ENCODE measurements around the gene RASAL2. TPM values are rescaled to one million over a fixed set of nuclear protein-coding genes. Genes with fewer than 3 reads are reported as not detected.

The RASAL2 gene
- total RNA-seq, 1 experiment from 2014 or later, result 32.4 TPM

DNA sequence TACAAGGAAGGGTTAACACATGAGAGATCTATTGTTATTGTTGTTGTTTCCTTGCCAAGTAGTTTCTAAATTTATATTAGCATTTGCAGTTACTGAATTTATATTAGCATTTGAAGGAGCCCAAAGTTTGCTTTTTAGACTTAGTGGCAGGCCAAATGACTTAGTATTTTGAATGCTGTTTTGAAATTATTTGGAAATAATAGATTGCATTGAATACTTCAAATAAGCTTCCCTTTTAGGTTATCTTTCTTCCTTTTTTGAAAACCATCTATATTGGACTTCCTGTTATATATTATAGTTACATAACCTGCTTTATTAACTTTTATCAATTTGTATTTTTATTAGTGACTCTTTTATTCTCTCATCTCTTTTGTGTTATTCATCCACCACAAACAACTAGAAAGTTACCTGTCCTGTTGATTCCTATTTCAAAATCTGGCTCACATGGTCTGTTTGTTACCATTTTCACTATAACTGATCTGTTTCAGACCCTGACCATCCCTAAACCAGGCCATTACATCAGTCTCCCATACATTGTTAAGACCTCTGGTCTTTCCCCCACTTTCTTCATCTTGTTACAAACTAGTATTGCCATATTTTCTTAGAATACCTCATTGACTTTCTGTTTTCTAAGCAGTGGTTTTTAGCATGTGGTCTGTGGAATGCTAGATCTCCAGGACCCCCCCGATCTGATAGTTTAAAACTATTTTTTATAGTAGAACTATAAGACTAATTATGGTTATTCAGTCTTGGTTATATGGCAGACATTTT, 185.2 kb downstream of the RASAL2 start:
- DNase-seq, result no peak
- intact Hi-C loops (cut with micrococcal nuclease; ENCODE audit: unreplicated experiment), result loop anchor here (2.0 kb wide), 1 partner anchor 40 kb away; no protein-coding TSS in a partner anchor
- BruUV-seq (replicated peaks), result no TSS peak
- CTCF ChIA-PET, result no interaction called here
- TF ChIP-seq, protein P1, sequence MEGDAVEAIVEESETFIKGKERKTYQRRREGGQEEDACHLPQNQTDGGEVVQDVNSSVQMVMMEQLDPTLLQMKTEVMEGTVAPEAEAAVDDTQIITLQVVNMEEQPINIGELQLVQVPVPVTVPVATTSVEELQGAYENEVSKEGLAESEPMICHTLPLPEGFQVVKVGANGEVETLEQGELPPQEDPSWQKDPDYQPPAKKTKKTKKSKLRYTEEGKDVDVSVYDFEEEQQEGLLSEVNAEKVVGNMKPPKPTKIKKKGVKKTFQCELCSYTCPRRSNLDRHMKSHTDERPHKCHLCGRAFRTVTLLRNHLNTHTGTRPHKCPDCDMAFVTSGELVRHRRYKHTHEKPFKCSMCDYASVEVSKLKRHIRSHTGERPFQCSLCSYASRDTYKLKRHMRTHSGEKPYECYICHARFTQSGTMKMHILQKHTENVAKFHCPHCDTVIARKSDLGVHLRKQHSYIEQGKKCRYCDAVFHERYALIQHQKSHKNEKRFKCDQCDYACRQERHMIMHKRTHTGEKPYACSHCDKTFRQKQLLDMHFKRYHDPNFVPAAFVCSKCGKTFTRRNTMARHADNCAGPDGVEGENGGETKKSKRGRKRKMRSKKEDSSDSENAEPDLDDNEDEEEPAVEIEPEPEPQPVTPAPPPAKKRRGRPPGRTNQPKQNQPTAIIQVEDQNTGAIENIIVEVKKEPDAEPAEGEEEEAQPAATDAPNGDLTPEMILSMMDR (IDR thresholded peaks at IDR 0.05; ENCODE audit: unreplicated experiment), result no peak
- peaks cover 45% of the 10 kb centered on the region for H3K4me1 Mint-ChIP-seq (ENCODE audit: low read depth, unreplicated experiment)
- H3K4me3 Mint-ChIP-seq (ENCODE audit: low read depth, unreplicated experiment), result no peak overlapping the region
- H3K27me3 Mint-ChIP-seq (ENCODE audit: unreplicated experiment), result no peaks in the 10 kb centered on the region
- no peaks in the 10 kb centered on the region for H3K9me3 Mint-ChIP-seq (ENCODE audit: low read depth, unreplicated experiment)
- no peaks in the 10 kb centered on the region for H3K36me3 Mint-ChIP-seq (ENCODE audit: insufficient read depth, unreplicated experiment)
- no peak overlapping the region for H3K27ac Mint-ChIP-seq (ENCODE audit: unreplicated experiment)

DNA sequence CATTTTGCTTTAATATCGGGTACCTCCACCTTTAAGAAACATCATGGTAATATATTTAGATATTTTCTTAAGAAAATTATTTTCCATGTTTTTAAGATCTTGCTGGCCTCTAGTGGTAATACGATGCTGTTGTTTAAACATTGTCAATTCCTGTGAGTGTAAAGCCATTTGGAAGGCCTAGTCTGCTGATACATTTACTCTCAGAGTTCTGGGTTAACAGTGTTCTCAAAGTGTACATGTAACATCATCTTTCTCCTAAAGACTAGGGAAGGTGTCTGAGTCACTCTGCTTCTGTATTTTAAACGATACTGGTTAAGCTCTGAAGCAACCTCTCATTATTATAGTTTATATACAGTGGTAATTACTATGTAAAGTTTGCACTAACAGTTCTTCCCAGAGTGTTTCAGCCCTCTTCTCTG, 189.1 kb downstream of the RASAL2 start:
- Mint-ChIP-seq H3K27ac (ENCODE audit: unreplicated experiment) (no peak overlapping the region), H3K4me1 (ENCODE audit: low read depth, unreplicated experiment) (peaks cover 39% of the 10 kb centered on the region), H3K9me3 (ENCODE audit: low read depth, unreplicated experiment) (no peaks in the 10 kb centered on the region), H3K4me3 (ENCODE audit: low read depth, unreplicated experiment) (no peak overlapping the region), H3K36me3 (ENCODE audit: insufficient read depth, unreplicated experiment) (no peaks in the 10 kb centered on the region), H3K27me3 (ENCODE audit: unreplicated experiment) (no peaks in the 10 kb centered on the region)
- no TSS peak for BruUV-seq (replicated peaks)
- DNase-seq, result no peak
- TF ChIP-seq, protein P1 (IDR thresholded peaks at IDR 0.05; ENCODE audit: unreplicated experiment), result no peak
- intact Hi-C loops (cut with micrococcal nuclease; ENCODE audit: unreplicated experiment), result loop anchor here (1.0 to 2.0 kb wide), 5 partner anchors 90 to 335 kb away; no protein-coding TSS in a partner anchor
- CTCF ChIA-PET, result interaction anchor here (0.6 to 2.5 kb wide), 5 partner anchors 93 to 1477 kb away, joined by 3 to 12 read pairs (median 3); partner anchors contain the start of gene RASAL2

DNA sequence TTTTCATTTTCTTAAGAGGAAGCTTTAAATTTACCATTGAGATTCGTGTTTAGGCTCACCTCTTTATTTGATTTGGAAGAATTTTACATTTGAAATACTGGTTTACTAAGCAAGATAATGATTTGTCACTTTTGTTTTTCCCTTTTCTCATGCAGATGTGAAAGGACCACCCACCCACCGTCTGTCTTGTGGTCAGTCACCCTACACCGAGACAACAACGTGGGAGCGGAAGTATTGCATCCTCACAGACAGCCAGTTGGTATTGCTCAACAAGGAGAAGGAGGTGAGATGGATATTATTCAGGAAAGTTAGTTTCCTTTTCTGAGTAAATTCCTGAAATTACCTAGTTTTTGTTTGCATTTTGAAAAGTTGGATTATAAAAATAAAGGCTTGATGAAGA, 189.5 kb downstream of the RASAL2 start:
- no peaks in the 10 kb centered on the region for H3K9me3 Mint-ChIP-seq (ENCODE audit: low read depth, unreplicated experiment)
- no peaks in the 10 kb centered on the region for H3K27me3 Mint-ChIP-seq (ENCODE audit: unreplicated experiment)
- peaks cover 34% of the 10 kb centered on the region for H3K4me1 Mint-ChIP-seq (ENCODE audit: low read depth, unreplicated experiment)
- no peak overlapping the region for H3K4me3 Mint-ChIP-seq (ENCODE audit: low read depth, unreplicated experiment)
- BruUV-seq (replicated peaks), result no TSS peak
- no peaks in the 10 kb centered on the region for H3K36me3 Mint-ChIP-seq (ENCODE audit: insufficient read depth, unreplicated experiment)
- TF ChIP-seq, protein P1 (IDR thresholded peaks at IDR 0.05; ENCODE audit: unreplicated experiment), result no peak
- H3K27ac Mint-ChIP-seq (ENCODE audit: unreplicated experiment), result no peak overlapping the region
- CTCF ChIA-PET, result interaction anchor here (0.6 to 2.5 kb wide), 2 partner anchors 252 to 1478 kb away, joined by 3 to 12 read pairs; no protein-coding TSS in a partner anchor
- intact Hi-C loops (cut with micrococcal nuclease; ENCODE audit: unreplicated experiment), result loop anchor here (1.0 to 2.0 kb wide), 5 partner anchors 91 to 335 kb away; no protein-coding TSS in a partner anchor
- DNase-seq, result no peak

DNA sequence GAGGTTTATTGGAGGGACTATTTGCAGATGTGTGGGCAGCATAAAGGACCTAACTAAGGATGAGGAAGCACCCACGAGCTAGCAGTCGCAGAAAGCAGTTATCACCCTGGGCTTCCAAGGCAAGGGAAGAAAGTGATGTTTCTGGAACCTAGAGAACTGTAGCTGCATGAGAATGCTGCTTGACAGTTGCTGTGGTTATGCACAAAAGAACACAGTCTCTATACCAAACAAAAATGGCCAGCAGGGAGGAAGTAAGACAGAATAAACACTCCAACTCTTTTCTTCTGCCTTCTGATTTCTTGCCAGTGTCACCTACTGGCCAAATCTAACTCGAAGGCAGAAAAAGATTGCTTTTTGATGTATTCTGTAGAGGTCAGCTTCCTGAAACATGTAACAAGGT, 190.2 kb downstream of the RASAL2 start:
- DNase-seq, result no peak
- H3K27me3 Mint-ChIP-seq (ENCODE audit: unreplicated experiment), result no peaks in the 10 kb centered on the region
- H3K27ac Mint-ChIP-seq (ENCODE audit: unreplicated experiment), result no peak overlapping the region
- intact Hi-C loops (cut with micrococcal nuclease; ENCODE audit: unreplicated experiment), result no loop called here
- no peaks in the 10 kb centered on the region for H3K9me3 Mint-ChIP-seq (ENCODE audit: low read depth, unreplicated experiment)
- H3K36me3 Mint-ChIP-seq (ENCODE audit: insufficient read depth, unreplicated experiment), result no peaks in the 10 kb centered on the region
- H3K4me1 Mint-ChIP-seq (ENCODE audit: low read depth, unreplicated experiment), result peaks cover 28% of the 10 kb centered on the region
- CTCF ChIA-PET, result interaction anchor here (1.1 kb wide), 1 partner anchor 252 kb away, joined by 4 read pairs; no protein-coding TSS in a partner anchor
- BruUV-seq (replicated peaks), result no TSS peak
- TF ChIP-seq, protein P1 (IDR thresholded peaks at IDR 0.05; ENCODE audit: unreplicated experiment), result no peak
- no peak overlapping the region for H3K4me3 Mint-ChIP-seq (ENCODE audit: low read depth, unreplicated experiment)
